ENCODE results near the gene EIF3I.

The EIF3I gene

GRCh38 chr1:32198237-32199042 is 23.8 kb upstream of the EIF3I start:
- no peak overlapping the region for H3K27ac ChIP-seq
- TF ChIP-seq CTCF (conservative IDR thresholded peaks at IDR 0.05), result no peak

- no peak for TF ChIP-seq CTCF (conservative IDR thresholded peaks at IDR 0.05)
- TF ChIP-seq ZFX (IDR thresholded peaks at IDR 0.05), result no peak
- H3K27ac ChIP-seq, result peak overlapping the region; percentile 64
Measured at GRCh38 chr1:32199043-32199716, 23.0 kb upstream of the EIF3I start.

DNA sequence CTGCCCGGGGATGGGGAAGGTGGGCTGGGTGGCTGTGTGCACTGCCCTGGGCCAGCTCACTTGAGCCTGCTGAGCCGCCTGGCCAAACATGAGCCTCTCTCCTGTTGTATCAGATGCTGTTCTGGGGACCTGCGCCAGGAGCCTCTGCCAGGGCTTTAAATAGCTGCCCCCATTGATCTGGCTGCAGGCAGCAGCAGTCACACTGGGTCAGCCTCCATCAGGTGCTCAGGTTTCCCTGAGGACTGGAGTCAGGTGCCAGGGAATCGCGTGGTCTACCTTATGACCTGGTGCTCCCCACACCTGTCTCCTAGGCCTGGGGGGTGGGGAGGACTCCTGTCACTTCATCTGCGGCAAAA is 22.5 kb upstream of the EIF3I start:
- H3K27ac ChIP-seq, result peak overlapping the region; percentile 64
- TF ChIP-seq ZFX (IDR thresholded peaks at IDR 0.05) (no peak), CTCF (conservative IDR thresholded peaks at IDR 0.05) (no peak)

DNA sequence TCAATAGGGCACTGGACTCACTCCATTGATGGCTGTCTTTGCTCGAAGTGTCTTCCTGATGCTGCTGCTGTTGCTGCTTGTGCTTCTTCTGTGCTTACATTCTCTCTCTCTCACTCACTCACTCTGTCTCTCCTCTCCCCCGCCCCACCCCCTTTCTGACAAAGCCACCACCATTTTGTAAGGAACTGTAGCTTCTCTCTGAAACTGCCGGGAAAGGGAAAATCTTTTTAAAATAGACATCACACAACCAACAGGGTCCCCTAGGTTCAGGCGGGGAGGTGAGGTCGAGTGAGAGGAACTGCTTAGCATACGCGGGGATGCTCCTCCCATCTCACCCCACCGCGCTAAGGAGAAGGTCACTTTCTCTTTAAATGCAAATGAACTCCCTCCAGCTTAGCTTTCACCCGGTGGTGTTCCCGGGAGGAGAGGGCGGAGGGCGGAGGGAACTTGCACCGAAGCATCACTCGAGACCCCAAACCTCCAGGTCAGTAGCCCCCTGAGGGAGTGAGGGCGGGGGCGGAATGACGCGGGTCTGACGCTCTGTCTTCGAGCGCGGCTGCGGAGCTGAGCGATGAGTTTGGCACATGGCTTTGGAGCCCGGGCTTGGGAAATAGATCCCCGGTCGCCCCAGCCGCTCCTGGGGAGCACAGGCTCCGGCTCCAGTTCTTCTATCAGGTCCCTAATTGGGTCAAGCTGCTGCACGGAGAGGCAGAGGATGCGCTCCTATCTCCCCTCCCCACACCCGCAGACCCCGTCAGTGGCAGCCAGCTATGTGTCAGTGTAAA is 21.8 kb upstream of the EIF3I start, which contains the start of gene CCDC28B:
CCDC28B (plus strand) TSS at position 370 of the 785 bp plus-strand sequence. CDS start 1,341 bp downstream, outside the sequence.
- H3K27ac ChIP-seq, result peak within 1 kb of the TSS; percentile 64
- TF ChIP-seq CTCF (conservative IDR thresholded peaks at IDR 0.05), result no peak
- no peak for TF ChIP-seq ZFX (IDR thresholded peaks at IDR 0.05)

- H3K27ac ChIP-seq, result peak overlapping the region; percentile 64
- TF ChIP-seq ZFX (IDR thresholded peaks at IDR 0.05) (no peak), CTCF (conservative IDR thresholded peaks at IDR 0.05) (no peak)
Measured at GRCh38 chr1:32201011-32201855, 21.0 kb upstream of the EIF3I start.

- peak overlapping the region; percentile 74 for H3K27ac ChIP-seq
- TF ChIP-seq ZFX (IDR thresholded peaks at IDR 0.05), result no peak
- no peak for TF ChIP-seq CTCF (conservative IDR thresholded peaks at IDR 0.05)
Measured at GRCh38 chr1:32204943-32205361, 17.3 kb upstream of the EIF3I start.

Measured in C4-2B (cell line).